ENCODE results near the gene COX7A2L. TPM values are rescaled to one million over a fixed set of nuclear protein-coding genes. Genes with fewer than 3 reads are reported as not detected.
"Not testable (repeated sequence)": the region's sequence is repeated elsewhere in the genome, so short reads cannot be mapped to it uniquely, and the experiment has no call there.

Gene COX7A2L
- total RNA-seq, 1 donor from 2014 or later, result 85.7 TPM

DNA sequence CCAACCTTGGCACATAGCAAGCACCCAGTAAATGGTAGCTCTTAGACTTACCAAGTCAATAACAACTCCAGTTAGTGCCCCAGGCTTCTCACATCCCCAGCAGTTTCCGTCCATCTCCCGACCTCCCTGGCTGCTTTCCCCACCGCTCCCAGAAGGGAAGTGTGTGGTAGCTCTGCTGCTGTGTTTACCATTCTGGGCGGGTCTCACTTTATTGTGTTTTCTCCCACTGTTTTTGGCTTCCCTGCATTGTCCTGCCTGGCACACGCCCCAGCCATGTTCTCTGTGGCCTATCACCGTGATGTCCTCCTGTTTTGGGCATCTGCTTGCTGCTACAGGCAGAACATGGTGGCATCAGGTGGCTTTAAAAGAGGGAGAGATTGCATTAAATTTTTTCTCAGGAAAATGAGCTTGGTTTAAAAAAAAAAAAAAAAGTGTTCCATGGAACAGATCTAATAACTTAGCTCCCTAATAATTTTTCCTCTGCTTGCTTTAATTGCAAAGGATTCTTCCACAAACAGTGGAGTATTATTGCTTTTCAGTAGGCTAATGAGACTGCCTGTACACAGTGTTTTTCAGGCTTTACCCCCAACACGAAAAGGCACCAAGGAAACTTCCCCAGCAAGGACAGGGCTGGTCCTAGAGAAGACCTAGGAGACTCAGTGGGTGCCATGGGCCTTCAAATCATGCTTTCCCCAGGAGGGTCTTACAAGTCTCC, 8.0 kb upstream of the COX7A2L start:
- intact Hi-C loops (cut with micrococcal nuclease), result no loop called here

DNA sequence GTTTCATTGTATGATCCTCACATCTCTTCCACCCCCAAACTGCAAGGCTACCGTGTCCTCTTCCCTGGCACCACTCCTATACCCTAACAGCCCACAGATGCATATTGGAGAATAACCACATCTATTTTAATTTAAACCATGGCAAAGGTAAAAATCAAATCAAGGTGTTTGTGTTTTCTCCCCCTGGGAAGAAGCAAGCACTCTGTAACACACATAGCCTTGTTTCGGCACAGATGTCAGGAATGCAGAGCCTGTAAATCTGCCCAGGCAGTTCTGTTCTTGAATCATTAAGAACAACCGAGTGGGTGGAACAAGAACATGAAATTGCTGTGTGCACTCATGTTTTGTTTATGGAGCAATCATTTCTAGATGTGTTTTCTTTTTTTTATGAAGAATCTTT, 6.8 kb upstream of the COX7A2L start:
- intact Hi-C loops (cut with micrococcal nuclease), result no loop called here

DNA sequence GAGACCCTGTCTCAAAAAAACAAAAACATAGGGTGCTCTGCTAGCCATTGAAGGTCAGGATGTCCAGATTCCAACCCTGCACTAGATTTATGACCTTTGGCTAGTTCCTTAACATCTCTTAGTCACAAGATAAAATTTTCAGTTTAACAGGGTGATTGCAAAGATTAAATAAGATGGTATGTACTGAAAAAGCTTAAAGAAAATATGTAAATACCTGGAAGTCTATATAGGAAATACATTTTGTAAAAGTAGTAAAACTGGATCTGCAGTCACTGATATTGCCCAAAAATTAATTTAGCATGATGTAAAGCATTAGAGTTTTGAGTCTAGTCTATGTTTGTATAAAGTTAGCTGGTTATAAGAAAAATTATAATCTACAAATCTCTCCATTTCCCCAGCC, 5.4 kb upstream of the COX7A2L start:
- intact Hi-C loops (cut with micrococcal nuclease), result no loop called here

DNA sequence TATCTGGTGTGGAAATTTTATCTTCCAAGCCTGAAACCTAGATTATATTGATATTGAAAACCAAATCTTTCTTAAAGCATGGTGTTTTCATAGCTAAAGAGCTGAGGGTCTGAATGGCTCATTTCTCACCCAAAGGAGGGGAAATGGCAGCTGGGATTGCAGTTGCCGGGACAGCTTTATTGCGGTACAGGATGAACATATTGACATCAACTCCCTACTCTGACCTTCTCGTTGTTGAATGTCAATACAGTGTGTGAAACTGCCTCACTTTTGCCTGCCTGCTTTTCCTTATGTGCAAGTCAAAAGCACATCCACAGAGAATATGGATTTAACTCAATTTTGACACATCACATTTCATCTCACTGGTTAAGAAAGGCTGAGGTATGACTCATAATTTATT, 3.6 kb upstream of the COX7A2L start:
- intact Hi-C loops (cut with micrococcal nuclease), result loop anchor here (5.0 kb wide), 1 partner anchor 358 kb away; no protein-coding TSS in a partner anchor

DNA sequence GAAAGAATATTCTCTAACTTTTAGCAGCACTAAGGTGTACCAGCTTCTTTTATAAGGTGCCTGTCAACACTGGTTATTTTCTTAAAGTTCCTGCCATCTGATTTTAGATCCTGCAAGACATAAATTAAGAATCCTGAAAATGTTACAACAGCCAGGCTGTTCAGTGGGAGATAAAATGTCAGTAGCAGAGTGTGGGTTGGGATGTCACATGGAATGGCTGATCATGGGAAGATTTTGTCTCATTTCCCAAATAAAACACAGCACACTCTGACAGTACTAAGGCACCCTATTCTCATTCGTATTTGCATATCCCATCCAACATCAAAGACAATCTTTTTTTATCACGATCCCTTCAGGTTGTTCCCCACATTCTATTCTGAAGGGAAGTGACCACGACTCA, 2.4 kb upstream of the COX7A2L start:
- intact Hi-C loops (cut with micrococcal nuclease), result loop anchor here (5.0 kb wide), 1 partner anchor 359 kb away; no protein-coding TSS in a partner anchor

DNA sequence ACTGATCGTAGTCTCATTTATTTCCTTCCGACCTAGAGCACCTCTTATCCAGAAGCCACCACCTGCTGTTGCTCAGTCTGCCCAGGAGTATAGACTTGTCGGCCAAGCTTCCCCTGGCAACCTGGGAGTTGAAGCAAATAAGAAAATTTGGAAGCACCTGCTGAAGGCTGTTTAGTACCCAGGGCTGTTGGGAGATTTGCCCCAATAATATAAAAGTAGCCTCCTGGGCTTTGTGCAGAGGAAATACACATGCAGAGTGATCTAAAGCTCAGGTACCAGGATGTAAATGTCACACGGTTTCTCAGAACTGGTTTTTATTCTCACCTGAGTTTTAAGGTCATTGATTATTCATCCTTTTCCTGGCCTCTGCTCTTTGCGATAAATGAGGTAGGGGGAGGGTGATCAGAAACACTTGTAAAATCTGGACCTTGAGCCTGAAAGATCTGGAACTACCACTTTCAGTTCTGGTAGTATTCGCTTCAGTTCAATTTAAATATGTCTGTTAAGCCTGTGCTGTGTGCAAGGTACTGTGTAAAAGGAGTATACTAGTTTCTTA, 789 bp upstream of the COX7A2L start:
- intact Hi-C loops (cut with micrococcal nuclease), result loop anchor here (1.0 to 5.0 kb wide), 19 partner anchors 65 to 1999 kb away; partner anchors contain the start of genes CAMKMT, DYNC2LI1, EML4 and MTA3

DNA sequence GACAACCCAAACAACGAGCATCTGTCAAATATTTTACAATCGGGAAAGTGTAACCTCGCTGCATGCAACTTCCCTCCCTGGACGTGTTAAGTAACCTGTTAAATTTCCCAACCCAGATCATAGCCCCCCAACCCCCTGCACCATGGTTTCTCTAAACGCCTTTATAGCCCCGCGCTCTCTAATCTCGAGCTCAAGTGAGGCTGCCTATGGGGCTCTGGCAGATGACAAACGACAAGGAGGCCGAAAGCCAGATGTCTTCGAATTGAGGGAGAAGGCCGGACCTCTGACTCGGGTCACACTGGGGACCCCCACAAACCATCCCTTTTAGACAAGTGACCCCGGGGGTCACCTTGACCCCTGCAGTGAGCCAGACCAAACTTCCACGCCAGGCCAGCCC, 526 bp downstream of the COX7A2L start:
- intact Hi-C loops (cut with micrococcal nuclease), result loop anchor here (1.0 to 5.0 kb wide), 8 partner anchors 10 to 2000 kb away; partner anchors contain the start of genes CAMKMT, MTA3, PREPL and ZFP36L2

DNA sequence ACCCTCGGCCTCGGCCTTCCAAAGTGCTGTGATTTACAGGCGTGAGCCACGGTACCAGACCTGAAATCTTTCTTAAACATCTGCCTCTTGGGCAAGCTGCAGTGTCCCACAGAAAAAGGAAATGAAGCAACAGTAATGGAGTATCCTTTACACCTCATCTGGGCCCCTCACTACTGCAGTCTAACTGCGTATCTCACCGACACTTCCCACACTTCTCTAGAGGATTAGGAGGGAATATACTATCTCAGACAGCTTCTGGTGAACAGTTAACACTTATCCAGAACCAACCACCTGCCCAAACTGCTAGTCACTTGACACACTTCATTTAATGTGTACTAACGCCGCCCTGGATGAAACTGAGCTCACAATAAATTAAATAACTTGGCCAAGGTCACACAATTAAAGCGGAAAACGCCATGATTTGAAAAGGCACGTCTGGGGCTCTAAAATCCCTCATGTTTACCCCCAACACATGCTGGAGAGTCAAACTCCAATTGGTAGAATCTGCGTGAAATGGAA, 993 bp downstream of the COX7A2L start:
- intact Hi-C loops (cut with micrococcal nuclease), result loop anchor here (1.0 to 5.0 kb wide), 8 partner anchors 10 to 2001 kb away; partner anchors contain the start of genes CAMKMT, MTA3, PREPL and ZFP36L2

DNA sequence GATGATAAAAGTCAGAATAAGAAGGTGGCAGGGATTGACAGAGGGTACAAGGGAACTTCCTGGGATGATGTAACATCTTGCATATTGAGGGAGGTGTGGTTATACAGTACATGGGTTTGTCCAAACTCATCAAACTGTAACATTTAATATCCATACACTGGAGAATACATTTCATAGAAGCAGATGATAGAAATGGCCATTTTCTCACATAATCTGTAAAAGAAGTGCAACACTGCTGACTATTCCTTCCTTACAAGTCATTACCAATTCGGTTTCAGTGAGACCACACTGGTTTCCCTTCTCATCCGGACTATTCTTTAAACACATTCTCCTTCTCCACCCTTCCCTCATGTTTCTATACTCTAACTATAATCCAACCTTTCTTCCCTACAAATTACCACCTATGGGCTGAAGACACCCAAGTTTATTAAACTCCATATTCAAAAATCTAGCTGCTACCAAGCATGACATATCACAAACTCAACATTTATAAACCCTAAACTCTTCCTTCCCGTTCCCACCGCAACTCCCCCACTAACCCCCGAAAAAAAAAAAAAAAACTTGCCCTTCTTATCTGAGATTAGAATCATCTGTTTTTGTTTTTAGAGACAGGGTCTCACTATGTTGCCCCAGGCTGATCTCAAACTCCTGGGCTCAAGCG, 1.6 kb downstream of the COX7A2L start:
- intact Hi-C loops (cut with micrococcal nuclease), result no loop called here

DNA sequence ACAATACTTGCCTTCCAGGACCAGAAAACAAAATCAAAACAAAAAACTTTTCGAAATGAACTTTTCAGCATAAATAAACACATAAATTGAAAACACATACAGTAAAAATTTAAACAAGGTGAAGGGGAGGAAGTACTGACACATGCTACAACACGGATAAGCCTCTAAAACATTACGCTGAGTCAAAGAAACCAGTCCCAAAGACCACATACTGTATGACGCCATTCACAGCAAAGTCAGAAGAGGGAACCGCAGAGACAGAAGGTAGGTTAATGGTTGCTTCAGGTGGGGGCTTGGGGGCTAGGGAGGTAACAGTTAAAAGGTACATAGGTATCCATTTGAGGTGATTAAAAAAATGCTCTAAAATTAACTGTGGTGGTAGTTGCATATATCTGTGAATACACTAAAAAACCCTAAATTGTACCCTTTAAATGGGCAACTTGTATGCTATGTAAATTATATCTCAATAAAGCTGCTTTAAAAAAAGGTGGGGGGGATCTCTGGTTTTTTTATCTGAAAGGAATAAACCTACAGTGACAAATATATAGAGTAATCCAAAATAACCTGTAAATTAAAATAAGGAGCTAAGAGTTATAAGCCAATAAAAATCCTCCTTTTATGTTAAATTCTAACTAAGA, 7.1 kb downstream of the COX7A2L start:
- intact Hi-C loops (cut with micrococcal nuclease), result no loop called here

DNA sequence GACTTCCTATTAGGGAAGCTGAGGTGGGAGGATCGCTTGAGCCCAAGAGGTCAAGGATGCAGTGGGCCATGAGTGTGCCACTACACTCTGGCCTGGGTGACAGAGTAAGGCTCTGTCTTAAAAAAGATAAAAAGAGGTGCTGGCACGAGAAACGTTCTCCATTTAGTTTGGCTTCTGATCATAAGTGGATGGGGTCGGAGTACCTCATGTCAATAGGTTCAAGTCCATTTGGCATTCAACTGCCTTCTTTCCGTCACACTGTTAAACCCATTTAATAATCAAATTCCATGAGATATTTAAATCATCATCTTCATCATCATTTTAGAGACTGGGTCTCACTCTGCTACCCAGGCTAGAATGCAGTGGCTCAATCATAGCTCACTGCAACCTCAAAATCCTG, 9.2 kb downstream of the COX7A2L start:
- intact Hi-C loops (cut with micrococcal nuclease), result no loop called here

DNA sequence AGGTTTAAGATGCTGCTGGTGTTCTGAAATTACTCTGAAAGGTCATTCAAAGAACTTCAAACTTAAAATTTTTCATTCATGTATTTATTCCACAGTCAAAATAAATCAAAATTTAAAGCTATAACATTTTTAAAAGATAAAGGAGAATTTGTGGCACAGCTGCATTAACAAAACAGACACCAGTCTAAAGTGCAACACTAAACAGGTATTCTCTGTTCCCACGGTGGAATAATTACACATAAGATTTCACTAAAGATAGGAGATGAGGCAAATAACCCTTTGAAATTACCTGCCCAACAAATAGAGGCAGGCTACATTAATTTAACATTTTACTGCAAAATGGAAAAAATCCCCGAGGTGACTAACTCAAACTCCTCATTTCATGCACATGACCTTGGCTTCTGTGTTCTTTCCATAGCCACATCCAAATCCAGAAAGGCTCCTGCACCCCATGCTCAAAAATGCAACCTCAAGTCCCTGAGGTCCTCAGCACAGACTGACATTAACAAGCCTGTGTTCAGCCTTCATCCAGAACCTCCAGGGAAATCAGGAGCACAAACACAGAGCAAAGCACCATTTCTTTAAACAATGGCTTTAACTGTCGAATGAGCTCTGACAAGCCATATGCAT, 10.5 kb downstream of the COX7A2L start:
- intact Hi-C loops (cut with micrococcal nuclease), result loop anchor here (1.0 kb wide), 1 partner anchor 10 kb away; no protein-coding TSS in a partner anchor

DNA sequence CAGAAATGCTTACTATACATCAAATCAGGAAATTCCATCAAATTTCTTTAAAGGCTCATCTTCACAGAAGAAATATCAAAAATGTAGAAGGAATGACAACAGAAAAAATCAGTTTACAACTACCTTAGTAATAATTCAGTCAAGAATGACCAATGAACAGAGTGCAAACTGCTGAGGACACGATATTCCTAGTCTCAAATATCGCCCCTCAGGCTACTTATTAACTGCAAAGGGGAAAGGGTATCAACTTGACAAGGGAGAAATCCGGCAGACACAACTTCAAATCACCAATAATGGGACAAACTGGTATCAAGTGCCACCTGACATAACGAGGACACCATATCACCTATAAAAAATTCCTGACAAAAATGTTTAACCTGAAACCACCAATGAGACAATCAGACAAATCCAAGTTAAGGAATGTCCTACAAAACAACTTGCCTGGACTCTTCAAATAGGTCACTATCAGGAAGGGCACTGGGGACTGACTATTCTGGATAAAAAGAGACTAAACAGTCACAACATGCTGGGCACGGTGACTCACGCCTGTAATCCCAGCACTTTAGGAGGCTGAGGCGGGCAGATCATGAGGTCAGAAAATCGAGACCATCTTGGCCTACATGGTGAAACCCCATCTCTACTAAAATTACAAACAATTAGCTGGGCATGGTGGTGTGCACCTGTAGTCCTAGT, 12.8 kb downstream of the COX7A2L start:
- intact Hi-C loops (cut with micrococcal nuclease), result no loop called here

DNA sequence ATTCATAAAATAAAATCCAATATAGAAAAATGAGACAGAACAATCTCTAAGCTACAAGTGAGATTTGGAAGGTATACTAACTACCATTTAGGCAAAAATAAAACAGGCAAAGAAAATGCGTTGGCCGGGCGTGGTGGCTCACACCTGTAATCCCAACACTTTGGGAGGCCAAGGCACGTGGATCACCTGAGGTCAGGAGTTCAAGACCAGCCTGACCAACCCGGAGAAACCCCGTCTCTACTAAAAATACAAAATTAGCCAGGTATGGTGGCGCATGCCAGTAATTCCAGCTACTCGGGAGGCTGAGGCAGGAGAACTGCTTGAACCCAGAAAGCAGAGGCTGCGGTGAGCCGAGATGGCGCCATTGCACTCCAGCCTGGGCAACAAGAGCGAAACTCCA, 13.5 kb downstream of the COX7A2L start:
- intact Hi-C loops (cut with micrococcal nuclease), result not testable (repeated sequence)

DNA sequence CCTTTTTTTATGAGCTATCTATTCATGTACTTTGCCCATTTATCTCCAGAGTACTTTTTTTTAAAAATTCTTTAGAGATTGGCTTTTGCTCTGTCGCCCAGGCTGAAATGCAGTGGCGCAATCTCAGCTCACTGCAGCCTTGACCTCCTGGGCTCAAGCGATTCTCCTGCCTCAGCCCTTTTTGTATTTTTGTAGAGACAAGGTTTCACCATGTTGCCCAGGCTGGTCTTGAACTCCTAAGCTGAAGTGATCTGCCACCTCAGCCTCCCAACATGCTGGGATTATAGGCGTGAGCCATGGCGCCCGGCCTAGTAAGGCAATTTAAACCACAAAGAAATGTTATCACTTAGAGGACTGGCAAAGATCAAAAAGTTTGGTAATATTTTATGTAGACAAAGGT, 14.2 kb downstream of the COX7A2L start:
- intact Hi-C loops (cut with micrococcal nuclease), result not testable (repeated sequence)

DNA sequence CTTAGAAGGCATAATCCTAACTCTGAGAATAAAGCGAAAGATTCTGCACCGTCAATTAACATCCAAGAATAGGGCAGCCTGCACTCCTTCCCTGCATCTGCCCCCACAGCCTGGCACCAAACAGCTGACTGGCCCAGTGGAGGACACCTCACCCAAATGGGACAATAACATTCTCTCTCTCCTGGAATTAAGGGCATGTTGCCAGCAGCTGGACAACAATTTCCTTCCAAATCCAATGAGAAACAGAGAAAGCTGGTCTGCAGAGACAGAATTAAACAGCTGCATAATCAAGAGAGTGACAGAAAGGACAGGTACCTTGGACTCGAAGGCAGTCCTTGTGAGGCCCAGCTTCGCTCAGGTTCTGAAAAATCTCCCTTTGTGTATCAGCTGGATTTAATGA, 15.0 kb downstream of the COX7A2L start:
- intact Hi-C loops (cut with micrococcal nuclease), result no loop called here

DNA sequence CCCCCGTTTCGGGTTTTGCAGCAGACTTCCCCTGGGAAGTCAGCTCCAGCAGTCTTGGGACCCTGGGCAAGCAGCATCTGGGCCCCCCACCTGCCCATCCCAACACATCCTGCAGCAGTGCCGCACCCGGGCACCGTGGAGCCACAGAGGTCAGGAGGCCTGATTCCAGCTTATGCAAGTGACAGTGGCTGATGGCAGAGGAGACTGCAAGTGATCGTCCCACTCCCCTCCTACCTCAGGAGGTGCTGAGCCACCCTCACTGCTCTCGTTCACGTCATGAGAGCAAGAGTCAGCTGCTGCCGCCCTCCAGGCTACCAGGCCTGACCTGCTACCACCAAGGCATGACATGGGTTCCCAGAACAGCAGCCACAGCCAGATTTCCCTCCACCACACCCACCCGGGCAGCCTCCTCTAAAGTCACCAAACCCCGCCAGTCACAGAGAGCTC, 18.2 kb downstream of the COX7A2L start:
- intact Hi-C loops (cut with micrococcal nuclease), result no loop called here

DNA sequence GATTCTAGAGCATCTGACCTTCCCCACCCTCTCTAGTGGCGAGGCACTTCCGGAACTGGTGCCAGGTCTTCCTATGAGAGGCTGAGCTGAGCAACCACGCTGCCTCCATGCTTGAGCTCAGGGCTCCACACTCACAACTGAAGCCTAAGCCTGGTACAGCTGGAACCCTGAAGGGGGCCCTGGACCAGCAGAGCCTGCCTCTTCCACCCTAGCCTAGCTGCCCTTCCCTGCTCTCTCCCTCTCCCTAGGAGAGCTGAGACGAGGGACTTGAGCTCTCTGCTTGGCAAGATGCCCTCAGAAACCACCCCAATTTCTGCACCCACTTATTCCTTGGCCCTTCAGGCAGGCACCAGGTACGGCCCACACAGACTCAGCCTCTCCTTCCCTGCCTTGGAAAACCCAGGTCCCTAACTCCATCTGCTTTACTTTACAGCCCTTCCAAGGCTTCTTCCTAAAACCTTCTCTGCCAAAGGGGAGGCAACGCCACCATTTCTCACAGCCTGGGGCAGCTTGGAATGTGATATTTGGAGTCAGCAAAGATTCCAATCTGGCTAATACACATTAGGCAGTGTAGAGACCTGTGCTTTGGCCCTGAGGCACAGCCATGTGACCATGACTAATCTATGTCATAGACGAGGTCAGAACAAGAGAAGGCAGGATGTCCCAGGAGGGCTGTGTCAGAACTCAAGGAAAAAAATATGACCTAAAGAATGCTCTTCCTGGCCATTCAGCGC, 18.8 kb downstream of the COX7A2L start:
- intact Hi-C loops (cut with micrococcal nuclease), result no loop called here

DNA sequence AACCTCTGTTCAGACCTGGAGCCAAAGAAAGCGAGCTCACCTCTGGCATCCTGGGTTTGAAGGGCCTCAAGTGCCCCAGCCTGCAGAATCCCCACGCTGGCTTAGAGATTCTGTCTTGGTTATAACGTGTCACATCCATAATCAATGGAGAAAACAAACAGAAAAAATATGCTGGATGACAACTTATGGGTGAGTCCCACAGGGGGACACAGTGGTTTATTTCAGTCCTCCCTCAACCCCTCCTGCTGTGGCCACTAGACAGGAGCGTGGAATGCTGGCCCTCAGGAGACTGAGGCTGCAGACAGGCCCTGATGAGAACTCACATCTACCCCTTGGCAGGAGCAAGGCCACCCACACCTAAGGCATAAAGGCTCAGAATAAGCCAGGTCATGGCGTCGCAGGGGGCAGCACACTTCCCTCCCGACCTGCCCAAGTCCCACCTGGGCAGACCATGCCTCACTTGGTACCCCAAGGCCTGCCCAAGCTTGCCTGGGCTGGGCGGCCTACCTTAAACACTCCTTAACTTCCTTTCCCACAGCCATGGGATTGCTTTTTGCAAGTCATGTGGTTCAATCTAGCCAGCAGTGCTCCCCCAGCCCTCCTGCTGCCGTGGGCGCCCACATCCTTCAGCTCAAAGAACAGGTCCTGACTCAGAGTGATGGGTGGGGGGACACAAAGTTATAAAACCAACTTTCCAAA, 19.9 kb downstream of the COX7A2L start:
- intact Hi-C loops (cut with micrococcal nuclease), result no loop called here
